CD4-positive, alpha-beta T cell (primary cell): ENCODE data around the gene PRAMEF12. TPM values are rescaled to one million over a fixed set of nuclear protein-coding genes. Genes with fewer than 3 reads are reported as not detected.
"Not testable (repeated sequence)": the region's sequence is repeated elsewhere in the genome, so short reads cannot be mapped to it uniquely, and the experiment has no call there.

ENCODE experiments used
- ATAC-seq: fragments of 200-7000 bp; cut with Tn5 transposase; one replicate; pipeline ENCODE4 v1.10.0; 2022; ENCODE audit warnings: mild to moderate bottlenecking; ENCODE audit not compliant: poor library complexity
- CTCF ChIA-PET: fragments of 350-600 bp; sonication (Branson Sonifier 250); formaldehyde crosslinking; loops from one replicate; lab custom pipeline; 2021; ENCODE audit warnings: antibody characterized with exemption, inconsistent platforms; lab: Charles Lee
- POLR2A ChIA-PET: fragments of 350-600 bp; sonication (Branson Sonifier 250); formaldehyde crosslinking; loops from one replicate; lab custom pipeline; 2021; ENCODE audit warnings: antibody characterized with exemption, inconsistent platforms; lab: Charles Lee
- DNase-seq, 14 experiments: peaks; one replicate each; pipeline ENCODE4 v3.0.0-alpha.2; 2013 to 2020; ENCODE audit warnings: mixed read lengths in 2 of 14
- H3K27ac ChIP-seq, 2 donors: one replicate each; pipeline versions ENCODE4 v1.5.1 to v1.7.0; 2013; ENCODE audit warnings: low read length in 2 of 2, low read depth in 1 of 2, mild to moderate bottlenecking in 1 of 2
- H3K27me3 ChIP-seq, 2 experiments: 1 replicate in 1 of 2; 2 replicates in 1 of 2; pipeline versions ENCODE4 v1.6.1 to v1.7.0; 2013; ENCODE audit warnings: low read length in 2 of 2, control low read depth in 1 of 2, mild to moderate bottlenecking in 1 of 2, moderate library complexity in 1 of 2; ENCODE audit not compliant: insufficient read depth in 2 of 2, control insufficient read depth in 1 of 2
- H3K36me3 ChIP-seq: one replicate; pipeline ENCODE4 v1.6.1; 2013; ENCODE audit warnings: low read length, control low read depth; ENCODE audit not compliant: insufficient read depth
- H3K4me1 ChIP-seq: one replicate; pipeline ENCODE4 v1.6.1; 2013; ENCODE audit warnings: low read length, control low read depth; ENCODE audit not compliant: insufficient read depth
- H3K4me3 ChIP-seq: one replicate; pipeline ENCODE4 v1.5.1; 2013; ENCODE audit warnings: mild to moderate bottlenecking, low read length, moderate library complexity
- H3K9me3 ChIP-seq, 2 experiments: 1 replicate in 1 of 2; 2 replicates in 1 of 2; pipeline versions ENCODE4 v1.6.1 to v1.7.0; 2013; ENCODE audit warnings: low read length in 2 of 2, mild to moderate bottlenecking in 2 of 2, control low read depth in 1 of 2, moderate library complexity in 1 of 2; ENCODE audit not compliant: control insufficient read depth in 1 of 2, insufficient read depth in 1 of 2
- H3K27ac Mint-ChIP-seq: one replicate; pipeline ENCODE4 v1.8.0; 2020; ENCODE audit warnings: mixed read lengths
- H3K27me3 Mint-ChIP-seq: one replicate; pipeline ENCODE4 v1.8.0; 2021; ENCODE audit warnings: mixed read lengths
- H3K36me3 Mint-ChIP-seq: one replicate; pipeline ENCODE4 v1.8.0; 2021; ENCODE audit warnings: low read depth, mixed read lengths
- H3K4me1 Mint-ChIP-seq: one replicate; pipeline ENCODE4 v1.8.0; 2021; ENCODE audit warnings: low read depth, mixed read lengths
- H3K4me3 Mint-ChIP-seq: one replicate; pipeline ENCODE4 v1.8.0; 2020; ENCODE audit warnings: mild to moderate bottlenecking, mixed read lengths
- H3K9me3 Mint-ChIP-seq: one replicate; pipeline ENCODE4 v1.8.0; 2020; ENCODE audit warnings: mixed read lengths
- intact Hi-C, 2 experiments: fragments of 100-400 bp; cut with DNase I in 1 of 2; cut with micrococcal nuclease in 1 of 2; formaldehyde crosslinking; loops; one replicate each; pipeline versions ENCODE4 v1.15.1 to v1.9.0; 2023 to 2025; cut with DNase I, micrococcal nuclease
- total RNA-seq, 174 experiments: library from RNA in 2 of 174; stranded (reverse) in 2 of 174; gene quantifications; one replicate each; pipeline ENCODE4 v1.2.3 and lab custom pipeline; 2021 to 2026
- TF ChIP-seq, protein P1 (sequence below): fragments of 200-600 bp; IDR thresholded peaks from one replicate; pipeline ENCODE4 v1.8.0; 2022; ENCODE audit warnings: antibody characterized with exemption, mild to moderate bottlenecking

Gene PRAMEF12
- total RNA-seq, 2 experiments from 2014 or later: not detected

GRCh38 chr1:12778061-12778460, 4.5 kb downstream of the PRAMEF12 start:
- ATAC-seq (no peak), DNase-seq (no peak)
- Histone ChIP-seq H3K27ac (no peak overlapping the region), H3K36me3 (no peaks in the 10 kb centered on the region), H3K9me3 (peaks cover under 1% of the 10 kb centered on the region in 2 experiments), H3K4me1 (no peaks in the 10 kb centered on the region), H3K4me3 (no peak overlapping the region), H3K27me3 (no peaks in the 10 kb centered on the region)
- intact Hi-C loops: no loop called here
- ChIA-PET CTCF (no interaction called here), POLR2A (no interaction called here)
- Mint-ChIP-seq H3K9me3 (no peaks in the 10 kb centered on the region), H3K4me1 (no peaks in the 10 kb centered on the region), H3K36me3 (no peaks in the 10 kb centered on the region), H3K27ac (no peak overlapping the region), H3K27me3 (peaks cover 53% of the 10 kb centered on the region), H3K4me3 (no peak overlapping the region)
- TF ChIP-seq, protein P1, sequence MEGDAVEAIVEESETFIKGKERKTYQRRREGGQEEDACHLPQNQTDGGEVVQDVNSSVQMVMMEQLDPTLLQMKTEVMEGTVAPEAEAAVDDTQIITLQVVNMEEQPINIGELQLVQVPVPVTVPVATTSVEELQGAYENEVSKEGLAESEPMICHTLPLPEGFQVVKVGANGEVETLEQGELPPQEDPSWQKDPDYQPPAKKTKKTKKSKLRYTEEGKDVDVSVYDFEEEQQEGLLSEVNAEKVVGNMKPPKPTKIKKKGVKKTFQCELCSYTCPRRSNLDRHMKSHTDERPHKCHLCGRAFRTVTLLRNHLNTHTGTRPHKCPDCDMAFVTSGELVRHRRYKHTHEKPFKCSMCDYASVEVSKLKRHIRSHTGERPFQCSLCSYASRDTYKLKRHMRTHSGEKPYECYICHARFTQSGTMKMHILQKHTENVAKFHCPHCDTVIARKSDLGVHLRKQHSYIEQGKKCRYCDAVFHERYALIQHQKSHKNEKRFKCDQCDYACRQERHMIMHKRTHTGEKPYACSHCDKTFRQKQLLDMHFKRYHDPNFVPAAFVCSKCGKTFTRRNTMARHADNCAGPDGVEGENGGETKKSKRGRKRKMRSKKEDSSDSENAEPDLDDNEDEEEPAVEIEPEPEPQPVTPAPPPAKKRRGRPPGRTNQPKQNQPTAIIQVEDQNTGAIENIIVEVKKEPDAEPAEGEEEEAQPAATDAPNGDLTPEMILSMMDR: no peak

GRCh38 chr1:12778907-12779306, 5.4 kb downstream of the PRAMEF12 start:
- intact Hi-C loops: no loop called here
- DNase-seq (no peak), ATAC-seq (no peak)
- Histone ChIP-seq H3K4me1 (no peaks in the 10 kb centered on the region), H3K36me3 (no peaks in the 10 kb centered on the region), H3K9me3 (peaks cover 4 to 6% of the 10 kb centered on the region in 2 experiments), H3K27ac (no peak overlapping the region), H3K27me3 (no peaks in the 10 kb centered on the region), H3K4me3 (no peak overlapping the region)
- TF ChIP-seq, protein P1: no peak
- H3K9me3 Mint-ChIP-seq: peaks cover 2% of the 10 kb centered on the region
- H3K4me1 Mint-ChIP-seq: no peaks in the 10 kb centered on the region
- H3K4me3 Mint-ChIP-seq: no peak overlapping the region
- ChIA-PET POLR2A (no interaction called here), CTCF (no interaction called here)
- H3K27ac Mint-ChIP-seq: no peak overlapping the region
- H3K36me3 Mint-ChIP-seq: no peaks in the 10 kb centered on the region
- H3K27me3 Mint-ChIP-seq: peaks cover 51% of the 10 kb centered on the region

DNA sequence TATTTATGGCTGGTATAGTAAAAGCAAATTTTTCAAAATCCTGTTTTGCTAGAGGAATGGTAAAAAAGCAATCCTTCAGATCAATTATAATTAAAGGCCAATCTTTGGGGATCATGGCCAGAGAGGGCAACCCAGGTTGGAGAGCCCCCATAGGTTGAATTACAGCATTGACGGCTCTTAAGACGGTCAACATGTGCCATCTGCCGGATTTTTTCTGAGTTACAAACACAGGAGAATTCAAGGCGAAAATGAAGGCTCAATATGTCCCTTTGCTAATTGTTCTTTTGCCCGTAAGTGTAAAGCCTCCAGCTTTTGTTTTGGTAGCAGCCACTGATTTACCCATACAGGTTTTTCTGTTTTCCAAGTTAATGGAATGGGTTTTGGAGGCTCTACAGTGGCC, 8.0 kb downstream of the PRAMEF12 start:
- H3K4me1 ChIP-seq, H3K36me3 ChIP-seq, H3K4me1 Mint-ChIP-seq, H3K27ac Mint-ChIP-seq, intact Hi-C loops, DNase-seq, H3K4me3 Mint-ChIP-seq, ATAC-seq, H3K4me3 ChIP-seq, H3K27ac ChIP-seq, H3K36me3 Mint-ChIP-seq, POLR2A ChIA-PET, CTCF ChIA-PET, H3K27me3 ChIP-seq: not testable (repeated sequence)
- peaks cover 29% of the 10 kb centered on the region for H3K27me3 Mint-ChIP-seq
- peaks cover 11% of the 10 kb centered on the region for H3K9me3 Mint-ChIP-seq
- H3K9me3 ChIP-seq: peaks cover 8 to 29% of the 10 kb centered on the region in 2 experiments

DNA sequence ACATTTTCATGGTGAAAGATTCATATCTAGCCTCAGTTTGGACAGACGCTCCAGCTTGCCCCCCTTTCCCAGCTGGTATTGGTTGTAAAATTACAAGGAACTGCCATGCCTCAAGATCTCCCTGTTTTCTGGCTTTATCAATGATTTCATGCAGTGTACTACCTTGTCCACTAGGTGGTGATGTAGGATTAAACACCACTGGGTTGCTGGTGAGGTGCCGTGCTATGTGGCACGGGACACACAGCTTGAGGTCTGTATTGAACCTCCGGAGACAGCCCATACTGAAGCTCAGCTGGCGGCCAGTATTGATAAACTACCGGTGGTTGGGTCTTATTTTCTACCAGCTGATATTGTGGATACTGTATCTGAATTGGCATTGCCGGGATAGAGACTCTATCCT, 10.2 kb downstream of the PRAMEF12 start:
- peaks cover 16 to 29% of the 10 kb centered on the region in 2 experiments for H3K9me3 ChIP-seq
- H3K4me3 Mint-ChIP-seq, POLR2A ChIA-PET, ATAC-seq, H3K27ac Mint-ChIP-seq, H3K27ac ChIP-seq, H3K36me3 Mint-ChIP-seq, H3K27me3 ChIP-seq, H3K36me3 ChIP-seq, CTCF ChIA-PET, DNase-seq, H3K4me3 ChIP-seq, H3K4me1 Mint-ChIP-seq, intact Hi-C loops, H3K4me1 ChIP-seq: not testable (repeated sequence)
- peaks cover 14% of the 10 kb centered on the region for H3K27me3 Mint-ChIP-seq
- peaks cover 11% of the 10 kb centered on the region for H3K9me3 Mint-ChIP-seq

DNA sequence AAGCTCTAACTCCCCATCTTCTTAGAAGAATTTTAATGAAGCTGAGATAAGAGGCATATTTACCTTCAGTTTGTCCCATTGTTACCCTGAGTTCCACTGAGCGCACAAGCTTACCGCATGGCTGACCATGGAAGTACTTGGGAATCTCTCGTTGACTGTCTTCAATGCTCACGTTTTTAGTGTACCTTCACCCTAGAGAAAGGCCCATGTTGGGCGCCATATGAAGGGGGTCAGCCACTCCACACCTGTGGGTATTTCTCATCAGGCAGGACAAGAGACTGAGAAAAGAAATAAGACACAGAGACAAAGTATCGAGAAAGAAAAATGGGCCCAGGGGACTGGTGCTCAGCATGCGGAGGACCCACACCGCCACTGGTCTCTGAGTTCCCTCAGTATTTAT, 11.2 kb downstream of the PRAMEF12 start:
- intact Hi-C loops, H3K27ac ChIP-seq, H3K4me1 Mint-ChIP-seq, H3K27ac Mint-ChIP-seq, CTCF ChIA-PET, H3K27me3 Mint-ChIP-seq, H3K4me3 Mint-ChIP-seq, POLR2A ChIA-PET, H3K27me3 ChIP-seq, H3K4me3 ChIP-seq, H3K36me3 Mint-ChIP-seq, H3K4me1 ChIP-seq, H3K36me3 ChIP-seq, ATAC-seq, DNase-seq: not testable (repeated sequence)
- H3K9me3 ChIP-seq: peaks cover 16 to 29% of the 10 kb centered on the region in 2 experiments
- H3K9me3 Mint-ChIP-seq: peaks cover 11% of the 10 kb centered on the region

DNA sequence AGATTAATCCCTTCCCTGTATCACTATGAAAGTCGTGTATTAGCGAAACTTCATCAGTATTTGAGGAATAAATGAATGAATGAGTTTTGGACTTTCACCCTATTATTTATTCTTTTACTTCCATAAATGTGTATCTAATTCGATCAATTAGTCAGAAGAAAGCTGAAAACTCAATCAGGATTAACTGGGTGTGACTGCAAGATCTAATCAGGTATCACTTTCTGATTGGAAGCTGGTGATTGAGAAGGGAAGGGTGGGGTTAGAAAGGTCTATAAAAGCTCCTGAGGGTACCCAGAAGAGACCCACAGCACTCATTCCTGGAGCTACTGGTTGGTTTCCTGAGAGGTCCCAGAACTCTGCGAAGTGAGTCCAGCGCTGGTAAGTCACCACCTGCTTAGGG, 17.6 kb downstream of the PRAMEF12 start, which contains the start of gene PRAMEF1:
Gene PRAMEF1 (plus strand): TSS at position 301 of the 400 bp plus-strand sequence. CDS start 1,831 bp downstream, outside the sequence.
- H3K27me3 Mint-ChIP-seq, H3K27ac ChIP-seq, CTCF ChIA-PET, H3K4me3 Mint-ChIP-seq, H3K9me3 ChIP-seq, H3K27ac Mint-ChIP-seq, H3K36me3 ChIP-seq, POLR2A ChIA-PET, intact Hi-C loops, H3K36me3 Mint-ChIP-seq, H3K4me1 ChIP-seq, H3K4me1 Mint-ChIP-seq, H3K4me3 ChIP-seq, H3K27me3 ChIP-seq, ATAC-seq, H3K9me3 Mint-ChIP-seq, DNase-seq: not testable (repeated sequence)
